Heart left ventricle (tissue), 13 donors: Measurements from ENCODE around the gene STRA8.

Experiments used
- POLR2A ChIP-seq, 2 donors: fragments of 450-650 bp; IDR thresholded peaks; one replicate each; pipeline ENCODE4 v1.6.1; 2017; ENCODE audit warnings: antibody characterized with exemption in 2 of 2, mild to moderate bottlenecking in 2 of 2, moderate library complexity in 2 of 2
- TF ChIP-seq, protein P1 (sequence below), 12 donors: fragments of 200-600 bp; sonication (generic) in 4 of 12; IDR thresholded peaks; one replicate each; pipeline versions ENCODE4 v1.5.0 to v1.8.0; 2018 to 2022; ENCODE audit warnings: antibody characterized with exemption in 12 of 12, mild to moderate bottlenecking in 5 of 12
- donor health status: ischemic (EF 13 %, LVEDD 7.1; RV severe dilation, severe dysfunction).
- donor health status: DM: no; HTN: yes; CAD: no.
- donor health status: DM: no; HTN: no; CAD: no.
- donor health status: ischemic (EF 25% LVEDD 6.9; RV normal size, moderate dysfunction).
- donor health status: ischemic (EF 25% LVEDD 5.7; RV mildly dilated, moderate dysfunction).
- donor health status: ischemic (EF 35%, LVEDD 5.7; RV mildly dilated, moderate dysfunction).
- donor health status: nonischemic (EF 11% LVEDD 7.7; RV severe dilation, severe dysfunction).
- donor health status: DM: yes; HTN: yes; CAD: no.
- donor health status: PGD.
- donor health status: ischemic (EF 29% LVEDD 5.4; RV normal size, mild dysfunction).
- donor health status: nonischemic (EF 23%, LVEDD 6.1; RV moderate dilation, normal function).

DNA sequence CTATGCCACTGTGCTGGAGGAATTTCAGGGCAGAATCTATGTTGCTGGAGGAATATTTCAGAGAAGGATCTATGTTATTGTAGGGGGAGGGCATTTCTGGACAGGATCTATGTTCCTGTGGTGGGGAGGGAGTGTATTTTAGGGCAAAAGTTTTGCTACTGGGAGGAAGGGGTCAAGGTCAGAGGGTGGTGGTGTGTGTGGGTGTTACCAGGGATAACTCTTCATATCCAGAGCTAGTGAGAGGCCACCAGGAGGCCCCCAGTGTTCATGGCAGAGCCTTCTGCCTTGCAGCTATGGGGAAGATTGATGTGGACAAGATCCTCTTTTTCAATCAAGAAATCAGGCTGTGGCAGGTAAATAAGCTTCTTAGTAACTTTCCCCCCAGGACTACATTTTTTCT lies 2.0 kb upstream of the STRA8 start:
- TF ChIP-seq, protein P1, sequence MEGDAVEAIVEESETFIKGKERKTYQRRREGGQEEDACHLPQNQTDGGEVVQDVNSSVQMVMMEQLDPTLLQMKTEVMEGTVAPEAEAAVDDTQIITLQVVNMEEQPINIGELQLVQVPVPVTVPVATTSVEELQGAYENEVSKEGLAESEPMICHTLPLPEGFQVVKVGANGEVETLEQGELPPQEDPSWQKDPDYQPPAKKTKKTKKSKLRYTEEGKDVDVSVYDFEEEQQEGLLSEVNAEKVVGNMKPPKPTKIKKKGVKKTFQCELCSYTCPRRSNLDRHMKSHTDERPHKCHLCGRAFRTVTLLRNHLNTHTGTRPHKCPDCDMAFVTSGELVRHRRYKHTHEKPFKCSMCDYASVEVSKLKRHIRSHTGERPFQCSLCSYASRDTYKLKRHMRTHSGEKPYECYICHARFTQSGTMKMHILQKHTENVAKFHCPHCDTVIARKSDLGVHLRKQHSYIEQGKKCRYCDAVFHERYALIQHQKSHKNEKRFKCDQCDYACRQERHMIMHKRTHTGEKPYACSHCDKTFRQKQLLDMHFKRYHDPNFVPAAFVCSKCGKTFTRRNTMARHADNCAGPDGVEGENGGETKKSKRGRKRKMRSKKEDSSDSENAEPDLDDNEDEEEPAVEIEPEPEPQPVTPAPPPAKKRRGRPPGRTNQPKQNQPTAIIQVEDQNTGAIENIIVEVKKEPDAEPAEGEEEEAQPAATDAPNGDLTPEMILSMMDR (IDR thresholded peaks at IDR 0.05) = no peak
- no peak for TF ChIP-seq POLR2A (IDR thresholded peaks at IDR 0.05)
